ENCODE measurements around the gene ZNF423.
"Not testable (repeated sequence)": the region's sequence is repeated elsewhere in the genome, so short reads cannot be mapped to it uniquely, and the experiment has no call there.

ZNF423 gene

GRCh38 chr16:49523435-49524159, 332.3 kb downstream of the ZNF423 start:
- no peak for DNase-seq (ENCODE audit: low read depth in 1 of 2, low spot score in 1 of 2)

- DNase-seq (ENCODE audit: low read depth in 1 of 2, low spot score in 1 of 2) = no peak
These were observed 334.1 kb downstream of the ZNF423 start for GRCh38 chr16:49521734-49522325.

GRCh38 chr16:49520492-49521038, 335.3 kb downstream of the ZNF423 start:
- DNase-seq (ENCODE audit: low read depth in 1 of 2, low spot score in 1 of 2) = no peak

- no peak for DNase-seq (ENCODE audit: low read depth in 1 of 2, low spot score in 1 of 2)
These were observed 336.2 kb downstream of the ZNF423 start for GRCh38 chr16:49519741-49520140.

- DNase-seq (ENCODE audit: low read depth in 1 of 2, low spot score in 1 of 2) = no peak
These were observed 336.8 kb downstream of the ZNF423 start for GRCh38 chr16:49519008-49519656.

GRCh38 chr16:49516382-49517036, 339.4 kb downstream of the ZNF423 start:
- DNase-seq (ENCODE audit: low read depth in 1 of 2, low spot score in 1 of 2) = no peak

- no peak for DNase-seq (ENCODE audit: low read depth in 1 of 2, low spot score in 1 of 2)
These were observed 340.1 kb downstream of the ZNF423 start for GRCh38 chr16:49515861-49516260.

- no peak for DNase-seq (ENCODE audit: low read depth in 1 of 2, low spot score in 1 of 2)
These were observed 340.8 kb downstream of the ZNF423 start for GRCh38 chr16:49515016-49515565.

- DNase-seq (ENCODE audit: low read depth in 1 of 2, low spot score in 1 of 2) = no peak
These were observed 341.6 kb downstream of the ZNF423 start for GRCh38 chr16:49514073-49514980.

- DNase-seq (ENCODE audit: low read depth in 1 of 2, low spot score in 1 of 2) = no peak
These were observed 342.9 kb downstream of the ZNF423 start for GRCh38 chr16:49513040-49513439.

GRCh38 chr16:49510654-49511305, 345.1 kb downstream of the ZNF423 start:
- no peak for DNase-seq (ENCODE audit: low read depth in 1 of 2, low spot score in 1 of 2)

GRCh38 chr16:49510141-49510540, 345.8 kb downstream of the ZNF423 start:
- no peak for DNase-seq (ENCODE audit: low read depth in 1 of 2, low spot score in 1 of 2)

- DNase-seq (ENCODE audit: low read depth in 1 of 2, low spot score in 1 of 2) = not testable (repeated sequence)
These were observed 349.6 kb downstream of the ZNF423 start for GRCh38 chr16:49506058-49507013.

- no peak for DNase-seq (ENCODE audit: low read depth in 1 of 2, low spot score in 1 of 2)
These were observed 350.4 kb downstream of the ZNF423 start for GRCh38 chr16:49505556-49505955.

GRCh38 chr16:49504626-49505025, 351.3 kb downstream of the ZNF423 start:
- DNase-seq (ENCODE audit: low read depth in 1 of 2, low spot score in 1 of 2) = no peak

GRCh38 chr16:49504023-49504364, 351.9 kb downstream of the ZNF423 start:
- no peak for DNase-seq (ENCODE audit: low read depth in 1 of 2, low spot score in 1 of 2)

- DNase-seq (ENCODE audit: low read depth in 1 of 2, low spot score in 1 of 2) = no peak
These were observed 352.5 kb downstream of the ZNF423 start for GRCh38 chr16:49503256-49504022.

Data from activated T-helper 1 cell treated with anti-CD3 and anti-CD28 coated beads, Interleukin-2, amount 50 U/mL, for 16 hours (primary cell).